SIG-M5 (cell line): Measurements from ENCODE around the gene OSBPL1A.
"Not testable (repeated sequence)": the region's sequence is repeated elsewhere in the genome, so short reads cannot be mapped to it uniquely, and the experiment has no call there.

ENCODE experiments used
- DNase-seq: peaks from one replicate; lab custom pipeline; 2025; lab: John Stamatoyannopoulos, UW

Gene OSBPL1A

GRCh38 chr18:24185805-24186204 lies 211.8 kb downstream of the OSBPL1A start:
- DNase-seq: no peak

DNA sequence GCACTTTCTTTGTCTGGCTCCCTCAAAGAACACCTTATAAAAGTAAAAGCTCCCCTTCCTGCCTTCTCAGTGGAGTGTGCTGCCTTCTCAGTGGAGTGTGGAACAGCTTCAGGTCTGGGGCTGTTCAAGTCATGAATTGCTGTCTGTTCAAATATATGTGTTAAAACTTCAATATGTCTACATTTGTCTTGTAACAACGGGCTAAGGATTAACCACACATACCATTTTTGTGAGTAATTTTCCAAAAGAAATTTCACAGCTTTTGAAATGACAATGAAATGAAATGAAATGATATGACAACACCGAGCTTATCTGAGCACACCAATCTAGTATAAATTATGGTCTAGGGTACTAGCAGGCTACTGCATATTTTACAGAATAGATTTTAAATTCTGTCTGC lies 215.8 kb downstream of the OSBPL1A start:
- DNase-seq: no peak

GRCh38 chr18:24180048-24180447 lies 217.6 kb downstream of the OSBPL1A start:
- DNase-seq: no peak

- no peak for DNase-seq
Observed at GRCh38 chr18:24177499-24178133, 220.0 kb downstream of the OSBPL1A start.

DNA sequence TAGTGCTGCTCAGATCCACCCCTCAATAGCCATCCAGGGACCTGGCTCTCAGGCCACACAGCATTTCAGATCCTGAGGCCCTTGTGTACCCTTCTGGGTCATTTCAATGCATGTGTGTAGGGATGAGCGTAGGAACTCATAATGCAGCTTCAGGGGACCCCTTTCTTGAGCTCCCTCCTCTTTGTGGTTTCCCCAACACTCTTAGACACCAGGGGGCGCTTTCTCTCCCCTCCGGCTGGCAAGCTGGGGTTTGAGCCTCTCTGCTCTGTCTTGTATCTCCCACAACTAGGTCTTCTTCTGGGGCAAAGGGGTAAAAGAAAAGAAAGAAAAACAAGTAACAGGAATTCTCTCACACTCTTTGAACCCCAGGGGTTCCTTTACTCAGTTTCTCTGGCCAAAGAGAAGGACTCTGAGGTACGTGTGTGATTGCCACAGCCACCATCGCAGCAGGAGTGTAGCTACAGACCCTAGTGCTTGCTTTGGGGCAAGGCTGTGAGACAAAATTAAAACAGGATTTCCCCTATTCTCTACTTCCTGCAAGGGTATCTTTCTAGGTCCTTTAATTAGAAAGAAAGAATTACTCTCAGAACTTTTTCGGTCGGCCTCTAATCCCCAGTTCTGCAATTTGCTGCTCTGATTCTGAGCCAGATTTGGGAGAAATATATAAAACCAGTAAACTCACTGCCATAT lies 220.8 kb downstream of the OSBPL1A start:
- no peak for DNase-seq

GRCh38 chr18:24173997-24174396 lies 223.6 kb downstream of the OSBPL1A start:
- DNase-seq: no peak

- DNase-seq: no peak
Observed at GRCh38 chr18:24170360-24170759, 227.3 kb downstream of the OSBPL1A start.

DNA sequence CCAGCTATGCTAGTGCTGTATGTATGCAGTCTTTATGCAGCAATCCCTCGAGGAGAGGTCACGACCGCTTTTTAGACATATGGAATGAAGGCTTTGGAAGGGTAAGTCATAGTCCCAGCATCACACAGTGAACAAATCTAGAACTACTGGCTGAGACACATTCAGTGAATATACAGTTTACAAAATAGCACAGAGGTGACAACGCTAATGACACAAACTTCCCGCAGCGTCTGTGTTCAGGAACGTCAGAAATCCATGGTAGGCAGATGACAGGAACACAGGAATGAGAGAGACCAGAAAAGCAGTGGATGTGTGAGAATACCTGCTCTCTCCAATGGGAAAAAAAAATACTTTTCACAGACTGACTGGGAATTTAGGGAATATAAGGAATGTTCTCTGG lies 229.1 kb downstream of the OSBPL1A start:
- no peak for DNase-seq

GRCh38 chr18:24161304-24161703 lies 236.3 kb downstream of the OSBPL1A start:
- no peak for DNase-seq

GRCh38 chr18:24160086-24160485 lies 237.5 kb downstream of the OSBPL1A start:
- DNase-seq: no peak

GRCh38 chr18:24157855-24158254 lies 239.8 kb downstream of the OSBPL1A start:
- no peak for DNase-seq

- DNase-seq: no peak
Observed at GRCh38 chr18:24153397-24153796, 244.2 kb downstream of the OSBPL1A start.

GRCh38 chr18:24149591-24149990 lies 248.0 kb downstream of the OSBPL1A start:
- not testable (repeated sequence) for DNase-seq

- no peak for DNase-seq
Observed at GRCh38 chr18:24142376-24142775, 255.2 kb downstream of the OSBPL1A start.

- DNase-seq: no peak
Observed at GRCh38 chr18:24140697-24141096, 256.9 kb downstream of the OSBPL1A start.

DNA sequence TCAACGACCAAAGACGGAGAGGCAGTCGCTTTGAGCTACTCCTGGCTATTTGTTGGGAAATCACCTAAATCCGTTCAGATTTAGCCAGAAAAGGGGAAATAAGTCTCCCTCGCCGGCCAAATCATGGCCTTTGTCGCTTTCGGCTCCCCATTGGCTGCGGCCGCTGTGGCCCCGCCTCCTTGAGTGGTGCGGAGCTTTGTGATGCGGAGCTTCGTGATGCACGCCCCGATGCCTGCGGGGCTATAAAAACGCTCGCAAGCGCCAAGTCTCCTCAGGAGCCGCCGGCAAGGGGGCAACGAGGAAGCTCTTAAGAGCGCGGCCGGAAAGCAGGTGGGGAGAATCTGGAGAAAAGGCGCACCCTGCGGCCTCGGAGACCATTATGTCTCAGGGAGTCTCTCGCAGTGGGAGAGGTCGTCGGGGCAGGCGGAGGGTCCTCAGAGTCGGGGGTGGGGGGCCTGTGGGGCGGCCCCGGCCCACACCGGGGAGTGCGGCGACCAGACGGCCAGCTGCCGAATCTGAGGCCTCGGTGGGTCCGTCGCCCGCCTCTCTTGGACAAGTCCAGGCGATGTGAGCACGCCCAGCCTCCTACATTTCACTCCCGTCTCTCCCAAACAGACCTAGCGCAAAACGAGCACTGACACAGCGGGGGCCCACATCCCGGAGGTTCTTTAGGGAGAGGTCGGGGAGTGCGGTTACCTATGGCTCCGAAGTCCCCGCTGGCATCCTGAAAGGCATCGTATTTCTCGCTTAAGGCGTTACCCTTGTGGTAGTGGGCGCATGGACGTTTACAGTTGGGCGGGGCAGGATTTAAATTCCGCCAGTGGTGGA lies 258.6 kb downstream of the OSBPL1A start, which contains the start of gene CABYR:
Gene CABYR (plus strand): TSS at position 274 of the 828 bp plus-strand sequence. CDS start 4,053 bp downstream, outside the sequence.
- no peak for DNase-seq

- DNase-seq: no peak
Observed at GRCh38 chr18:24138409-24138788, 259.2 kb downstream of the OSBPL1A start.

GRCh38 chr18:24136967-24137373 lies 260.7 kb downstream of the OSBPL1A start:
- DNase-seq: no peak

- DNase-seq: no peak
Observed at GRCh38 chr18:24130494-24130893, 267.1 kb downstream of the OSBPL1A start.

- DNase-seq: no peak
Observed at GRCh38 chr18:24128700-24129099, 268.9 kb downstream of the OSBPL1A start.

- DNase-seq: no peak
Observed at GRCh38 chr18:24127735-24128134, 269.9 kb downstream of the OSBPL1A start.

DNA sequence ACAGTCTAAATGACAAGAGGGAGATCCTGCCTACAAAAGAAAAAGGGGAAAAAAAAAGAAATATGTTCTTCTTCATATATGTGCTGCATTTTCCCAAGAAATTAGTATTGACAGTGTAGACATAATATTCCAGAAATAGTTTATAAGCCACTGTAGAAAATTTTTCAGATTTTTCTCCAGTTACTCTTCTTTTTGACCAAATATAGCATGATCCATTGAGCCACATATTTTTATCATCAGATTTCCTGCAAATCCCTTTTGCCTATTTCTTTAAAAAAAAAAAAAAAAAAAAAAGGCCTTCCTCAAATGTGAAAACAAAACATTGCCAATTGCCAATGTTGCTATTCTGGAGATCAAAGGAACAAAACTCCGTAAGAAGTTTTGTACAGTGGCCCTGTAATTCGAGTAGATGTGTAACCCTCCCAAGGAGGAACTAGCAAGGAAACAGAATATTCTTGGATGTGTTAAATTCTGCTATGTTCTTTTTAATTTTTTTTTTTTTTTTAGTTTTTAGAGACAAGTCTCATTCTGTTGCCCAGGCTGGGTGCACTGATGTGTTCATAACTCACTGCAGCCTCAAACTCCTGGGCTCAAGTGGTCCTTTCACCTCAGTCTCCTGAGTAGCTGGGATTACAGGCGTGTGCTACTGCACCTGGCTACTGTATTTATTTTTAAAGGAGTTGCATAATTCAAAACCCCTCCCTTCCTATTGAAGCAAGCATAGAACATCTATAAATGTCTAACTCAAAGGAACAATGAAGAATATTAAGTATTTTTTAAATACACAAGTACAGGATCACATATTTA lies 271.3 kb downstream of the OSBPL1A start:
- DNase-seq: no peak
